ENCODE data around the gene SLC22A15. TPM values are rescaled to one million over a fixed set of nuclear protein-coding genes. Genes with fewer than 3 reads are reported as not detected.
"Not testable (repeated sequence)": the region's sequence is repeated elsewhere in the genome, so short reads cannot be mapped to it uniquely, and the experiment has no call there.

SLC22A15 gene
- total RNA-seq, 1 donor from 2014 or later: 2.3 TPM

GRCh38 chr1:115982400-115982799, 6.1 kb downstream of the SLC22A15 start:
- Mint-ChIP-seq H3K27ac (ENCODE audit: unreplicated experiment) (no peak overlapping the region), H3K4me1 (no peaks in the 10 kb centered on the region), H3K36me3 (ENCODE audit: low read depth) (no peaks in the 10 kb centered on the region), H3K4me3 (no peak overlapping the region), H3K27me3 (ENCODE audit: low read depth) (peaks cover 16% of the 10 kb centered on the region), H3K9me3 (peaks cover 3% of the 10 kb centered on the region)
- DNase-seq (ENCODE audit: low read depth, low spot score): no peak
- TF ChIP-seq CTCF (conservative IDR thresholded peaks at IDR 0.05): no peak

GRCh38 chr1:115983584-115983983, 7.3 kb downstream of the SLC22A15 start:
- no peaks in the 10 kb centered on the region for H3K4me1 Mint-ChIP-seq
- no peak for TF ChIP-seq CTCF (conservative IDR thresholded peaks at IDR 0.05)
- no peaks in the 10 kb centered on the region for H3K36me3 Mint-ChIP-seq (ENCODE audit: low read depth)
- no peak for DNase-seq (ENCODE audit: low read depth, low spot score)
- peaks cover 3% of the 10 kb centered on the region for H3K9me3 Mint-ChIP-seq
- no peak overlapping the region for H3K27ac Mint-ChIP-seq (ENCODE audit: unreplicated experiment)
- peaks cover 5% of the 10 kb centered on the region for H3K27me3 Mint-ChIP-seq (ENCODE audit: low read depth)
- no peak overlapping the region for H3K4me3 Mint-ChIP-seq

- Mint-ChIP-seq H3K36me3 (ENCODE audit: low read depth) (no peaks in the 10 kb centered on the region), H3K9me3 (peaks cover 3% of the 10 kb centered on the region), H3K27me3 (ENCODE audit: low read depth) (no peaks in the 10 kb centered on the region), H3K27ac (ENCODE audit: unreplicated experiment) (no peak overlapping the region), H3K4me3 (no peak overlapping the region), H3K4me1 (no peaks in the 10 kb centered on the region)
- DNase-seq (ENCODE audit: low read depth, low spot score): no peak
- no peak for TF ChIP-seq CTCF (conservative IDR thresholded peaks at IDR 0.05)
These were observed 11.3 kb downstream of the SLC22A15 start for GRCh38 chr1:115987623-115988022.

- Mint-ChIP-seq H3K27me3 (ENCODE audit: low read depth) (no peaks in the 10 kb centered on the region), H3K36me3 (ENCODE audit: low read depth) (no peaks in the 10 kb centered on the region), H3K27ac (ENCODE audit: unreplicated experiment) (no peak overlapping the region), H3K9me3 (peaks cover 3% of the 10 kb centered on the region), H3K4me1 (no peaks in the 10 kb centered on the region), H3K4me3 (no peak overlapping the region)
- DNase-seq (ENCODE audit: low read depth, low spot score): no peak
- no peak for TF ChIP-seq CTCF (conservative IDR thresholded peaks at IDR 0.05)
These were observed 12.6 kb downstream of the SLC22A15 start for GRCh38 chr1:115988953-115989352.

GRCh38 chr1:115989699-115990098, 13.4 kb downstream of the SLC22A15 start:
- Mint-ChIP-seq H3K9me3 (peaks cover 3% of the 10 kb centered on the region), H3K4me3 (no peak overlapping the region), H3K36me3 (ENCODE audit: low read depth) (no peaks in the 10 kb centered on the region), H3K27ac (ENCODE audit: unreplicated experiment) (no peak overlapping the region), H3K4me1 (no peaks in the 10 kb centered on the region), H3K27me3 (ENCODE audit: low read depth) (no peaks in the 10 kb centered on the region)
- DNase-seq (ENCODE audit: low read depth, low spot score): no peak
- TF ChIP-seq CTCF (conservative IDR thresholded peaks at IDR 0.05): no peak

GRCh38 chr1:115991909-115992308, 15.6 kb downstream of the SLC22A15 start:
- Mint-ChIP-seq H3K36me3 (ENCODE audit: low read depth) (peaks cover 8% of the 10 kb centered on the region), H3K9me3 (peaks cover 5% of the 10 kb centered on the region), H3K27ac (ENCODE audit: unreplicated experiment) (no peak overlapping the region), H3K4me1 (no peaks in the 10 kb centered on the region), H3K27me3 (ENCODE audit: low read depth) (no peaks in the 10 kb centered on the region), H3K4me3 (no peak overlapping the region)
- DNase-seq (ENCODE audit: low read depth, low spot score): no peak
- TF ChIP-seq CTCF (conservative IDR thresholded peaks at IDR 0.05): no peak

- H3K4me3 Mint-ChIP-seq; H3K4me1 Mint-ChIP-seq; H3K27ac Mint-ChIP-seq (ENCODE audit: unreplicated experiment); H3K27me3 Mint-ChIP-seq (ENCODE audit: low read depth); DNase-seq (ENCODE audit: low read depth, low spot score): not testable (repeated sequence)
- Mint-ChIP-seq H3K36me3 (ENCODE audit: low read depth) (peaks cover 43% of the 10 kb centered on the region), H3K9me3 (peaks cover 19% of the 10 kb centered on the region)
These were observed 21.6 kb downstream of the SLC22A15 start for GRCh38 chr1:115997921-115998320.

Measured in neural crest cell (in vitro differentiated cells).